GM04503 (cell line): ENCODE results near the gene RNF183.
"Not testable (repeated sequence)": the region's sequence is repeated elsewhere in the genome, so short reads cannot be mapped to it uniquely, and the experiment has no call there.

Experiments used
- DNase-seq: peaks from one replicate; pipeline ENCODE4 v3.0.0-alpha.2; 2012; ENCODE audit warnings: low read depth

RNF183 gene

DNA sequence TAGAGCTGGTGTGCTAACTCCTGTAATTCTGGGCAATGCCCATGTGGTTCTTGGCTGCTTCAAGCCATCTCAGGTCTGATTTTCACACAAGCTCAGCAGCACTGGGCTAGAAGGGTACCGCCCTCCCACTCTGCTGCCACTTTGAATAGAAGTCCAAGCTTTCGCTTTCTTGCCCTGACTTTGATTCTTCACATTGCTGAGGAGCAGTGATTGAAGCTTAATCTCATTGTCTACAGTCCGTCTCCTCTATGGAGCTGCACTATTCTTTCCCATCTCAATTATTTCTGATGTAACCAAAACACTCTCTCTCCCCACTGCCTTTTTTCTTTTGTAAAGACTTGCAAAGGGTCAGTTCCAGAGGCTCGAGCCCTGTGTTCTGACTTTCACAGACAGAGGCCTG, 12.9 kb upstream of the RNF183 start:
- no peak for DNase-seq

DNA sequence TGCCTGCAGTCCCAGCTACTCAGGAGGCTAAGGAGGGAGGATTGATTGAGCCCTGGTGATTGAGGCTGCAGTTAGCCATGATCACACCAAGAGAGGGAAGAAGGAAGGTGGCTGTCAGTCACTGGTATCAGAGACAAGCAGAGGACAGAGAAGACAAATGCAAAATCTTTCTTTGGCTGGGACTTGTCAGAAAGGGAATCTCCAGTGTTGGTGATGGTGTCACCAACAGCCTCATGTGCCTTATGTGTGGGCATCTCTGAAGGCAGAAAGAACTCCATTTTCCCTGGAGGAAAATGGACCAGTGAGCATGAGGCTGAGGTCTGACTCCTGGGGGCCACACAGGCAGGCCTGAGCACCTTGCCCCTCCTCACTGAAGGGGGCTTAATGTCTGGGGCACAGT, 12.1 kb upstream of the RNF183 start:
- DNase-seq: no peak

DNA sequence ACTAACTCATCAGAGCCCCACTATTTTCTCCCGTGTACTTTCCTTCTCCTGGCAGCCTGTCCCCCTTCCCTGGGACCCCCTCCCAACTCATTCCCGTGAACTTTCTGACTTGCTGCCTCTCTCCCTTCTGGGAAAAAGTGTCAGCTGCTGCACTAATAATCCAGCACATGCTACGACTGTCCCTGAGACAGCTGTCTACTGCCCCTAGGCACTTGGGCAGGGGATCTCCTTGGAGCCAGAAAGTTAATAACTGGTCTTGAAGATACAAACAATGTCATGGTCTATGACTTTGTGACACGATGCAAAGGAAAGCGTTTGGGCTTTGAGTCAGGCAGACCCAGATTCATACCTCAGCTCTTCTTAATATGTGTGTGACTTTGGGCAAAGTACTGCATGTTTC, 10.1 kb upstream of the RNF183 start:
- DNase-seq: no peak

GRCh38 chr9:113311961-113312360, 8.8 kb upstream of the RNF183 start:
- DNase-seq: no peak

GRCh38 chr9:113310538-113310937, 7.4 kb upstream of the RNF183 start:
- DNase-seq: no peak

GRCh38 chr9:113309204-113309813, 6.1 kb upstream of the RNF183 start:
- no peak for DNase-seq

DNA sequence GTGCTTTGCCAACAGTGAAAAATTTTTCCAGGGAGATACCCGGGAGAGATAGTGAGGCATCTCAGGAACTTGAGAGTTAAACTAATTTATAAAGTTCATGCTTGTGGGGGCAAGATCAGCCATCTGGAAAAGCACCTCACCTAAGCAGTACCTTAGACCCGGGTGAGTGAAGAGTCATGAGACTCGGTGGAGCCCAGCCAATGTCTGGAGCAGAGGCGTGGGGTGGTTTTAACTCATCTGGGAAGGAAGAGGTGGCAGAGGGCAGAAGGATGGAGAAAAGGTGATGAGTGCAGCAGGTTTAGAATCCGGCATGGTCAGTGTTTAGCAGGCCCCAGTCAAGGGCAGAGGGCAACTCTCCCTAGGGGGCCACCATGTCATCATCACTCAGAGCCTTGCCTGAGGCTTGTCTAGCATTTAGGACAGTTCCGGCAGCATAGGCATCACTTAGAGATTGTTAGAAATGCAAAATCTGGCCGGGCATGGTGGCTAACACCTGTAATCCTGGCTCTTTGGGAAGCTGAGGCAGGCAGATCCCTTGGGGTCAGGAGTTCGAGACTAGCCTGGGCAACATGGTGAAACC, 4.3 kb upstream of the RNF183 start:
- no peak for DNase-seq

DNA sequence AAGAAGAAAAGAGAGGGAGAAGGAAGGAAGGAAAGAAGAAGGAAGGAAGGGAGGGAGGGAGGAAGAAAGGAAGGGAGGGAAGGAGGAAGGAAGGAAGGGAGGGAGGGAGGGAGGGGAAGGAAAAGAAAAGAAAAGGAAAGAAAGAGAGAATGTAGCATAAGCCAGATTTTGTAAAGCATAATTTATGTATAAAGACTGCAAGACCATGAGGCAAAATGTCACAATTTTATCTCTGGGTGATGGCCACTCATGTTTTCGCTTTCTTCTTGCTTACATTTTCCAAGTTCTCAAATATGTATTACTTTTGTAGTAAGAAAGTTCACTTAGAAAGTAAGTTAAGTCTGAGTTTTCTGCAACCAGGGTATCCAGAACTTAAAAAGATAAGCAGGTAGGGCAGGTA, 3.4 kb upstream of the RNF183 start:
- no peak for DNase-seq

DNA sequence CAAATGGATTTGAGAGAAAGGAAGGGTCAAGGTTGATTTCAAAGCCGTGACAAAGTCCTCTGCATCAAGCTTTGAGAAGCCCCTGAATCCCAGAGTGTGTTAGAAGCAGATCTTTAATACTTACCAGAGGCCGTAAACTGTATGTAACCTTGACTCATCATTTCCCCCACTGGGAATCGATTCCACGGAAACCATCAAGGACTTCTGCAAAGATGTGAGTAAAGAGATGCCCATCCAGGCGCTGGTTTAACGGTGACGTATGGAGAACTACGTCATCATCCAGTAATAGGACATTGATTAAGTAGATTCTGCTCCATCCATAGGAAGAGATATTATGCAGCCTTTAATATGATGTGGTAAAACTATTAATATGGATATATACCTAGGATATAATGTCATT, 1.6 kb downstream of the RNF183 start:
- no peak for DNase-seq

DNA sequence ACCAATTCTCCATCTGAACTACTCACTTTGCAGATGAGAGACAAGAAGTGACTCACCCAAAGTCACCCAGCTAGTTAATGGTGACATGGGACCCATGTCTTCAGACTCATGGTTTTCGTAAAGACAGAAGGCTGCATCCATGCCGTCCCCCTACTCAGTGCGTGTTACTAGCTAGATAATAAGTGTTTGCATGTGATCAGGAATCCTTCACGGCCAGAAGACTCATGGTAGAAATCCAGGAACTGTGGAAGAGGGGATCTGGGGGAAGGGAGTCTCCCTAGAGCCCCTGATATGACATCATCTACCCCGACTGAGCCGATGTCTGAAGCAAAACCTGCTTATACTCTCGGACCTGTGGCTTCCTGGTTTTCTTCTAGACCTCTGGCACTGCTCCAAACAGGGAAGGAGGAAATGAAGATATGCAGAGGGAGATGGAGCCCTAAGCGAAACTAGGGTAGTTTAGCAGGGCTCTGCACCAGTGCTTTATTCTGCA, 3.3 kb downstream of the RNF183 start:
- DNase-seq: no peak

GRCh38 chr9:113298924-113299770, 4.0 kb downstream of the RNF183 start:
- DNase-seq: no peak

GRCh38 chr9:113298311-113298710, 4.9 kb downstream of the RNF183 start:
- DNase-seq: no peak

DNA sequence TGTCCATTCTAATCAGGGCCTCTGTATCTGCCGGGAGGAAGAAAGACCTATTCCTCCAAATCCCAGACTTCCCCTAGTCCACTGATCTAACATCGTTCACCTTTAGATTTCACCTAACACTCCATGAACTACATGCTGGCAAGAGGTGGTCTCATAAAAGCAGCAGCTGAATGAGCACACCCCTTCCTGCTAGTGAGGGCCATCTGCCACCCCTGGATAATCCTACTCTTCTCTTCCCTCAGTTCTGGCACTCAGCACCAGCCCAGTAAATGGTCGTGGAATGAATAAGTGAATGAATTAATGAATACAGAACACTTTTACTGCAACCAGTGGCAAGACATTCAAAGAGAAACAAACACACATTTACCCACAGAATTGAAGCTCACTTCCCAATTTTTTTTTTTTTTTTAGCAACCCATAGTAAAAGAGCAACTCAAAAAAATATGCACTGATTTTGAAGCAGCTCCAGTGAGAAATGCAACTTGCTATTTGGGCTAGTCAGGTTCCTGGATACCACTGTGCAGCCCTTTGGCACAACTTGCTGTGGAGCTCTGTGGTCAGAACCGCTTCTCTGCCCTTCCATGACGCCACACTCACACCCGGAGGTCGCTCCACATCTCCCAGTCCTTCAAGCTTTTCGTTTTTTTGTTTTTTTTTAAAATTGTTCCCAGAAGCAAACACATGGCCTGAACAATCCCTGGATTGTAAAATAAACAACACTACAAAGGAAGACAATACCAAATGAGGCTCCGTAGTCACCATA, 6.2 kb downstream of the RNF183 start:
- no peak for DNase-seq

DNA sequence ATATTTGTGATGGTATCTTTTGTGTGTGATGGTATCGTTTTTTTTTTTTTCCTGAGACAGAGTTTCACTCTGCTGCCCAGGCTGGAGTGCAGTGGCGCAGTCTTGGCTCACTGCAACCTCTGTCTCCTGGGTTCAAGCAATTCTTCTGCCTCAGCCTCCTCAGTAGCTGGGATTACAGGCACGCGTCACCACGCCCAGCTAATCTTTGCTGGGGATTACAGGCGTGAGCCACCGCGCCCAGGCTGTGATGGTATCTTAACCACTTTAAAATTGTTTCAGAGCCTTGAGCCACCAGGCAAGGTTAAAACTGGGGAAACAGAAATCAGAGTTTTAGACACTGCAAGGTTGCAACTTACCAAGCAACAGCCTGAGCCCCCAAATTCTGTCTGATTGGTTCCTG, 6.9 kb downstream of the RNF183 start:
- not testable (repeated sequence) for DNase-seq

DNA sequence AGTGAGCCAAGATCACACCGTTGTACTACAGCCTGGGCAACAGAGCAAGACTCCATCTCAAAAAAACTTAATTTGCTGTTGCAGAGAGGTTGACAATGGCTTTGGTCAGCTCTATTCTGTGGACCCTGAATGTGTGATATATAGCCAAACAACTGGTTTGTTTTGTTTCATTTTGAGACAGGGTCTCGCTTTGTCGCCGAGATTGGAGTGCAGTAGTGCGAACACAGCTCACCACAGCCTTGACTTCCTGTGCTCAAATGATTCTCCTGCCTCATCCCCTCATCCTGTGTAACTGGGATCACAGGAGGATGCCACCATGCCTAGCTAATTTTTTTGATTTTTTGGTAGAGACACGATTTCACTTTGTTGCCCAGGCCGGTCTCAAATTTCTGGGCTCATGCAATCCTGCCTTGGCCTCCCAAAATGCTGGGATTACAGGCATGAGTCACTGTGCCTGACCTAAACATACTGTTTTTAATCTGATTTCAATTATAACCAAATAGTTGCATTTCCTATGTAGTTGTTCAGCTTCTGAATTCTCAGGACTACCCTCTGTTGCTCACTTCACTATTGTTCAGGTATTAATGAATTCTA, 9.8 kb downstream of the RNF183 start:
- DNase-seq: peak; percentile 27

- no peak for DNase-seq
Observed at GRCh38 chr9:113290052-113290607, 13.0 kb downstream of the RNF183 start.

GRCh38 chr9:113289091-113289490, 14.1 kb downstream of the RNF183 start:
- DNase-seq: no peak

DNA sequence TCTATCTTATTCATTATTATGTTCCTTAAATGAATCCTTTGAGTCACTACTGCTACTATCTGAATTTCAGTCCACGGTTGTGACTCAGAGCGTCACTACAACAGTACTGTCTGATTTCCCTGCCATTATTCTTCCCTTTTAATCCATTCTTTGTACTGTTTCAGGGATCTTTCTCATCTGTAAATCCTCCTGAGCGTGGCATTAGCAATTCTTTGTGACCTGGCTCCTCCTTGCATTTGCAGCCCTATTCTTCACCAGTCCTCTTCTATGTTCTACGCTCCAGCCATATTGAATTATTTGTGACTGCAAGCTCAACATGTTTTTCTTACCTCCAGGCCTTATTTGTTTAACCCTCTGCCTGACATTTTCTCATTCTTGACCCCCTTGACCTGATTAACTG, 21.8 kb downstream of the RNF183 start:
- no peak for DNase-seq

- no peak for DNase-seq
Observed at GRCh38 chr9:113278840-113279239, 24.3 kb downstream of the RNF183 start.

DNA sequence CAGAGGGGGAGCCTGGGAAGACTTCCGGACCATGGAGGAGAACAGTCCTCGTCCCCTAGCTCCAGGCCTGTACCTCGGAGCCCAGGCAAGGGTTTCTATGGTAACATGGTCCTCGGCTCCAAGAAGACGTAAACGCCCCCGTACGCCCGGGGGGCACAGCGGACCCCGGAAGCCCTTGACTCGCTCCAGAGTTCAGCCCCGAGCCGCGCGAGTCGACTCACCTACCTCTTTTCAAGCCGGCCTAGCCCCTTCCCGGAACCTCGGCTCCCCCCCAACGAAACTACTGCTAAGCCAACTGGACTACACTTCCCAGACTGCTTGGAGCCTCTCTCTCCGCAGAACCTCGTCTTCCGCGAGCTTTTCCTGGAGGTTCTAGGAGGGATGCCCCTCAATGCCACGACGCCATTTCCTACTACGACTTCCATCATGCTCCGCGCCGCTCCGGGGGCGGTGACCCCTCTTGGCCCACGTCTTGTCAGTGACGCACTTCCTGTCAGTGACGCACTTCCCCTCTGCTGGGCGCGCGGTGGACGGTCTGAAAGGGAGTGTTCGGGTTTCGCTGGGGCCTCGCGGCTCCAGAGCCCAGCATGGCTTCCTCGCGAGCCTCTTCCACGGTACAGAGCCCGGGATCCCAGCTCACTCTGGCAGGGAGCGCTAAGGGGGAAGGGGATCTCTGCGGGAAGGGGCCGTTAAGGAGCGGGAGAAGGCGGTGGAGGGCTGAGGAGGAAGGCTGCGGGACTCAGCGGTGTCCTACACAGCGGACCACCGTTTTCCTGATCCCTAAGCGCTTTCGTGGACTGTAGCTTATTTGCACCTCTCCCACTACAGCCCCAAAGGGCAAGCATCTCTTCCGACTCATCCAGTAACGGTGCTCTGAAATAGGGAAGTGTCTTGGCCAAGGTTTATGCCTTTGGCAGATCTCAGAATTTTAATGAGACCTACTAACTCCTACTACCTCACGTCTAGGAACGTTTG, 27.7 kb downstream of the RNF183 start, which contains the start of the genes CDC26 and PRPF4:
TSS of gene CDC26 (minus strand) at position 416 of the 975 bp plus-strand sequence. CDS start 3,065 bp downstream, outside the sequence.
TSS of gene PRPF4 (plus strand) at position 502 of the 975 bp plus-strand sequence. CDS start at position 588, 86 bp downstream.
- DNase-seq: peak; percentile 94
